K562 (cell line): ENCODE measurements around the gene HSD17B10. TPM values are rescaled to one million over a fixed set of nuclear protein-coding genes. Genes with fewer than 3 reads are reported as not detected.

Experiments
- BRF1 ChIP-seq: IDR thresholded peaks from 3 replicates; pipeline ENCODE4 v1.6.1; 2011; ENCODE audit warnings: borderline replicate concordance, mild to moderate bottlenecking; ENCODE audit not compliant: insufficient read length; ENCODE audit errors: extremely low read depth
- CAMTA2 ChIP-seq: fragments of 250-450 bp; sonication (Bioruptor Pico); conservative IDR thresholded peaks from 2 replicates; pipeline ENCODE4 v1.5.1; 2022
- DDX20 ChIP-seq: fragments of 450-650 bp; IDR thresholded peaks from 2 replicates; pipeline ENCODE4 v1.6.1; 2016; ENCODE audit warnings: missing genetic modification characterization, low read depth, mild to moderate bottlenecking, missing compliant biosample characterization, moderate library complexity
- MYNN ChIP-seq, 2 experiments: sonication (generic); formaldehyde crosslinking in 1 of 2; IDR thresholded peaks; 2 replicates each; pipeline versions ENCODE4 v1.5.0 to v1.6.1; 2016 to 2020; ENCODE audit warnings: antibody characterized with exemption in 1 of 2, missing genetic modification reagents in 1 of 2
- POLR2AphosphoS5 ChIP-seq: IDR thresholded peaks from 2 replicates; pipeline ENCODE4 v1.6.1; 2011; ENCODE audit warnings: mild to moderate bottlenecking, low read depth, low read length, moderate library complexity; ENCODE audit not compliant: control insufficient read depth, insufficient read depth
- RAD51 ChIP-seq: fragments of 450-650 bp; IDR thresholded peaks from 2 replicates; pipeline ENCODE4 v1.7.1; 2016; ENCODE audit warnings: low read depth, mild to moderate bottlenecking, borderline replicate concordance
- RHOXF2B ChIP-seq: fragments of 250-450 bp; sonication (Bioruptor Pico); conservative IDR thresholded peaks from 2 replicates; pipeline ENCODE4 v1.5.1; 2021
- SNRNP70 ChIP-seq: fragments of 200-400 bp; formaldehyde crosslinking; optimal IDR thresholded peaks from 2 replicates; pipeline ENCODE3; 2017; ENCODE audit warnings: low read depth, low read length
- TARDBP ChIP-seq: fragments of 450-650 bp; IDR thresholded peaks from 2 replicates; pipeline ENCODE4 v1.6.1; 2016
- TFAP4 ChIP-seq: sonication (generic); formaldehyde crosslinking; IDR thresholded peaks from 2 replicates; pipeline ENCODE4 v1.8.0; 2022; ENCODE audit warnings: missing genetic modification reagents, mild to moderate bottlenecking, moderate library complexity, borderline replicate concordance
- ZBTB1 ChIP-seq: sonication (generic); formaldehyde crosslinking; IDR thresholded peaks from 2 replicates; pipeline ENCODE4 v1.8.1; 2023; ENCODE audit warnings: missing genetic modification reagents, low read depth, mild to moderate bottlenecking, borderline replicate concordance
- ZNF384 ChIP-seq: IDR thresholded peaks from 2 replicates; pipeline ENCODE4 v1.6.1; 2012; ENCODE audit warnings: low read depth, low read length, improper control_type of control experiment
- ZNF444 ChIP-seq: fragments of 250-450 bp; sonication (Bioruptor Pico); IDR thresholded peaks from 2 replicates; pipeline ENCODE4 v1.4.0; 2020; ENCODE audit warnings: mild to moderate bottlenecking, moderate library complexity
- polyA plus RNA-seq, 8 experiments: library from polyadenylated mRNA; depleted of rRNA in 4 of 8; stranded (reverse) in 5 of 8; unstranded in 3 of 8; fragments of >200 nt; fragmentation: Nextera tagmentation in 2 of 8; fragmentation: Illumina TruSeq in 1 of 8; extraction: Ambion mirVana in 2 of 8; extraction: Trizol in 1 of 8; gene quantifications; 2 replicates each; pipeline versions ENCODE4 v1.2.1 to v1.2.3, GENCODE V29; 2011 to 2014; ENCODE audit warnings: inconsistent platforms in 1 of 8, missing spikeins in 1 of 8
- total RNA-seq, 7 experiments: library from RNA; depleted of rRNA in 6 of 7; stranded (reverse); fragments of >200 nt in 6 of 7; fragmentation: Illumina TruSeq in 2 of 7; extraction: Trizol in 2 of 7; gene quantifications; 2 replicates each; pipeline versions ENCODE4 v1.2.1 to v1.2.3, GENCODE V29; 2011 to 2021; ENCODE audit warnings: low replicate concordance in 1 of 7
- TF ChIP-seq, protein P1 (sequence below): fragments of 250-450 bp; sonication (Bioruptor Pico); IDR thresholded peaks from 2 replicates; pipeline ENCODE4 v1.5.0; 2020; ENCODE audit warnings: mild to moderate bottlenecking, borderline replicate concordance
- TF ChIP-seq, protein P2 (sequence below): fragments of 250-450 bp; sonication (Bioruptor Pico); IDR thresholded peaks from 2 replicates; pipeline ENCODE4 v1.5.0; 2021; ENCODE audit warnings: mild to moderate bottlenecking, moderate library complexity
- TF ChIP-seq, protein P3 (sequence below): fragments of 450-650 bp; formaldehyde crosslinking; conservative IDR thresholded peaks from 2 replicates; pipeline ENCODE4 v1.4.0; 2022; ENCODE audit warnings: mild to moderate bottlenecking, missing genetic modification characterization
- TF ChIP-seq, protein P4 (sequence below): fragments of 250-450 bp; sonication (Bioruptor Pico); IDR thresholded peaks from 2 replicates; pipeline ENCODE4 v1.4.0; 2020; ENCODE audit warnings: mild to moderate bottlenecking, moderate library complexity

Gene HSD17B10
- total and polyA plus RNA-seq, 9 of the 15 experiments (the other 6 are each of a cell fraction or from before 2014, with no cell fraction given) = 45.3 to 221 (median 186) TPM

DNA sequence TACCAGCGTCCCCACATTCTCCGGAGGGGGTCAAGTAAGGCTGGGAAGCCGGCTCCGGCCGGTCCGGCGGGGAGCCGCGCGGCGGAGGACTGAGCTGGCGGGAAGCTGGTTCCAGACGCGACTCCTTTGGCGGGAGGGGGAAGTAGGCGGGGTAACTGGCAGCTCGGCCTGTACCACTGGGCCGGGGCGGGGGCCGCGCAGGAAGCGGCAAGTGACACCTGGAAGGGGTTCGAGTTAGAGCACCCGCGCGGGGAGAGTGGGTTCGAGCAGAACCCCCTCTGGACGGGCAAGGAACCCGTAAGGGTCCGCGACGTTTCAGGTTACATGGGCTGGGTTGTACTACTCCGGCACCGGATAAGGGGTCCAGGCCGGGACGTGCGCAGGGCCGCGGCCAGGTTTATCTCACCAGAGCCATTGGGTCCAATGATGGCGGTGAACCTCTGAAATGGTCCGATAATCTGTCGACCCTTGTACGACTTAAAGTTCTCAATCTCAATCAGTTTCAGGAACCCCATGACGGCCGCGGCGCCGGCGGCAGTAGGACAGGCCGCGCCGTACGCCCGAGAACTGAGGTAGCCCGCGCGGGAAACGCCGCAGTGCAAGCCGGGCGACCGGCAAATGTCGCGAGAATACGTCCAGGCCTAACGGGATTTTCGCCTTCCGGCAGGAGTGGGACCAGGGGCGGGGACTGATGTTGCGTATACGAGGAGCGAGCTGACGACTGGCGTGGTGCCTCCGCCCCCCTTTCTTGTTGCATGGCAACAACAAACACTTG lies 11.9 kb downstream of the HSD17B10 start, which contains the start of gene SMC1A (continued):
- TF ChIP-seq, protein P1, sequence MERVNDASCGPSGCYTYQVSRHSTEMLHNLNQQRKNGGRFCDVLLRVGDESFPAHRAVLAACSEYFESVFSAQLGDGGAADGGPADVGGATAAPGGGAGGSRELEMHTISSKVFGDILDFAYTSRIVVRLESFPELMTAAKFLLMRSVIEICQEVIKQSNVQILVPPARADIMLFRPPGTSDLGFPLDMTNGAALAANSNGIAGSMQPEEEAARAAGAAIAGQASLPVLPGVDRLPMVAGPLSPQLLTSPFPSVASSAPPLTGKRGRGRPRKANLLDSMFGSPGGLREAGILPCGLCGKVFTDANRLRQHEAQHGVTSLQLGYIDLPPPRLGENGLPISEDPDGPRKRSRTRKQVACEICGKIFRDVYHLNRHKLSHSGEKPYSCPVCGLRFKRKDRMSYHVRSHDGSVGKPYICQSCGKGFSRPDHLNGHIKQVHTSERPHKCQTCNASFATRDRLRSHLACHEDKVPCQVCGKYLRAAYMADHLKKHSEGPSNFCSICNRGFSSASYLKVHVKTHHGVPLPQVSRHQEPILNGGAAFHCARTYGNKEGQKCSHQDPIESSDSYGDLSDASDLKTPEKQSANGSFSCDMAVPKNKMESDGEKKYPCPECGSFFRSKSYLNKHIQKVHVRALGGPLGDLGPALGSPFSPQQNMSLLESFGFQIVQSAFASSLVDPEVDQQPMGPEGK (CRISPR knock-in tag) = no peak
- no peak for TF ChIP-seq RHOXF2B (CRISPR knock-in tag)
- no peak for TF ChIP-seq MYNN (IDR thresholded peaks at IDR 0.05)
- TF ChIP-seq MYNN (CRISPR knock-in tag; IDR thresholded peaks at IDR 0.05) = no peak
- TF ChIP-seq ZBTB1 (CRISPR knock-in tag) = no peak
- TF ChIP-seq, protein P2, sequence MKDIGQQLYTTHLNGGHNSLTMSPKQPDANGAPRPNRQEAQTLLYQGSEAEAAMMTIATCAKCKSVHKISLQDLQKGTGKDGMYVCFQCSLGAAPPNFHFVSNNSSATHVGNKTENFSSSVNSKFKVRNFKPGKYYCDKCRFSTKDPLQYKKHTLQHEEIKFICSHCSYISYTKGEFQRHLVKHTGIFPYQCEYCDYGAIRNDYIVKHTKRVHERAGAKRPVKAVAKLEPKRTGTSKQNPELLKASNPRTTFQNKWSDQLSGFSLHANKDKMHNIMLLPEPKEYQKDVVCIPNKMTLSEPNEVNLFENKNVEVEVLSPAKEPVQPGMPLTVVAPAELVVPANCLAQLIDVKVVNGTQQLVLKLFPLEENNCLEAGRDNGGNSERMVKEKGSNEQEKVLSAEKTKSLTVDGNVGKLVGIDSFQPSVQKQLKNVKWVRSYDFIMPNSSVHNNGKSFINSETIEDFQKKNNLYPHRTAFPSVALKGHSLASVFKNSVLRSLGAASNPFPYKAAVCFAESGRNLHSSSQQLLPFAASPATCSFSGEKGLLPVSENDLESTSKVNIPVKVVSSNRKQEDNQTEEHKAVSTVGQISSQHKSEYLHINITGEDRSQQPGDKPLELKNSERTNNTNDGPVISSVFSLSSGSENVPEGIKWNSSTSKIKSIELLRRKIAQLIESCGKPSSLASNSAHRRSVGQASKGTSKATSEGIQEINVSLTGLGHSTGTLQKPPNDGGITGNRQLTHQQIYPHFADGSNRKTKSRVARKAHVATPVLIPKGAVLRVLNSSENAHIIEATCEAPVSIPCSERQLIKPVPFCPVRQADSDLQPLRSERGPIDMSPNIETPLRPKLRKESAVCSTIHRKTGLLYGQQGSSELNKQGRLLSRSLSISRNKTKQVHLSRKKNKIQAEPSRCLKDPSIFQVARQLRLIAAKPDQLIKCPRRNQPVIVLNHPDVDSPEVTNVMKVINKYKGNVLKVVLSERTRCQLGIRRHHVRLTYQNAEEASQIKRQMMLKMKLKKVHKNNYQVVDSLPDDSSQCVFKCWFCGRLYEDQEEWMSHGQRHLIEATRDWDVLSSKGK (CRISPR knock-in tag) = no peak
- TF ChIP-seq ZNF444 (CRISPR knock-in tag) = no peak
- TF ChIP-seq, protein P3, sequence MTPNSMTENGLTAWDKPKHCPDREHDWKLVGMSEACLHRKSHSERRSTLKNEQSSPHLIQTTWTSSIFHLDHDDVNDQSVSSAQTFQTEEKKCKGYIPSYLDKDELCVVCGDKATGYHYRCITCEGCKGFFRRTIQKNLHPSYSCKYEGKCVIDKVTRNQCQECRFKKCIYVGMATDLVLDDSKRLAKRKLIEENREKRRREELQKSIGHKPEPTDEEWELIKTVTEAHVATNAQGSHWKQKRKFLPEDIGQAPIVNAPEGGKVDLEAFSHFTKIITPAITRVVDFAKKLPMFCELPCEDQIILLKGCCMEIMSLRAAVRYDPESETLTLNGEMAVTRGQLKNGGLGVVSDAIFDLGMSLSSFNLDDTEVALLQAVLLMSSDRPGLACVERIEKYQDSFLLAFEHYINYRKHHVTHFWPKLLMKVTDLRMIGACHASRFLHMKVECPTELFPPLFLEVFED = no peak
- TF ChIP-seq TFAP4 = peak; percentile 44; the same call in 1 of the 2 replicates
- TF ChIP-seq CAMTA2 (CRISPR knock-in tag) = no peak
- no peak for TF ChIP-seq ZNF384
- TF ChIP-seq SNRNP70 = no peak
- TF ChIP-seq DDX20 = no peak
- TF ChIP-seq, protein P4, sequence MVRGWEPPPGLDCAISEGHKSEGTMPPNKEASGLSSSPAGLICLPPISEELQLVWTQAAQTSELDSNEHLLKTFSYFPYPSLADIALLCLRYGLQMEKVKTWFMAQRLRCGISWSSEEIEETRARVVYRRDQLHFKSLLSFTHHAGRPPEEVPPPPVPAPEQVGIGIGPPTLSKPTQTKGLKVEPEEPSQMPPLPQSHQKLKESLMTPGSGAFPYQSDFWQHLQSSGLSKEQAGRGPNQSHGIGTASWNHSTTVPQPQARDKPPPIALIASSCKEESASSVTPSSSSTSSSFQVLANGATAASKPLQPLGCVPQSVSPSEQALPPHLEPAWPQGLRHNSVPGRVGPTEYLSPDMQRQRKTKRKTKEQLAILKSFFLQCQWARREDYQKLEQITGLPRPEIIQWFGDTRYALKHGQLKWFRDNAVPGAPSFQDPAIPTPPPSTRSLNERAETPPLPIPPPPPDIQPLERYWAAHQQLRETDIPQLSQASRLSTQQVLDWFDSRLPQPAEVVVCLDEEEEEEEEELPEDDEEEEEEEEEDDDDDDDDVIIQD (CRISPR knock-in tag) = no peak
- no peak for TF ChIP-seq TARDBP
- no peak for TF ChIP-seq BRF1
- no peak for TF ChIP-seq RAD51
- TF ChIP-seq POLR2AphosphoS5 = peak; percentile 83
